Activated naive CD4-positive, alpha-beta T cell treated with Interleukin-2 at 50 U/mL for 16 hours (primary cell): Measurements from ENCODE around the gene SEC61A2.

Source experiments
- DNase-seq: peaks from one replicate; pipeline ENCODE4 v3.0.0-alpha.2; 2020

SEC61A2 gene

GRCh38 chr10:12200850-12201249 lies 71.4 kb downstream of the SEC61A2 start:
- no peak for DNase-seq

- DNase-seq, result no peak
Observed at GRCh38 chr10:12201543-12201942, 72.1 kb downstream of the SEC61A2 start.

- DNase-seq, result no peak
Observed at GRCh38 chr10:12202226-12202625, 72.7 kb downstream of the SEC61A2 start.

GRCh38 chr10:12205082-12205481 lies 75.6 kb downstream of the SEC61A2 start:
- DNase-seq, result no peak

GRCh38 chr10:12207114-12207513 lies 77.6 kb downstream of the SEC61A2 start:
- no peak for DNase-seq

- no peak for DNase-seq
Observed at GRCh38 chr10:12208460-12208859, 79.0 kb downstream of the SEC61A2 start.

GRCh38 chr10:12212454-12212853 lies 83.0 kb downstream of the SEC61A2 start:
- DNase-seq, result no peak

GRCh38 chr10:12213621-12214020 lies 84.1 kb downstream of the SEC61A2 start:
- DNase-seq, result no peak

- DNase-seq, result no peak
Observed at GRCh38 chr10:12214093-12214492, 84.6 kb downstream of the SEC61A2 start.

- peak; percentile 22 for DNase-seq
Observed at GRCh38 chr10:12214763-12215218, 85.3 kb downstream of the SEC61A2 start.
